ENCODE measurements around the gene SRGAP3.

Gene SRGAP3

DNA sequence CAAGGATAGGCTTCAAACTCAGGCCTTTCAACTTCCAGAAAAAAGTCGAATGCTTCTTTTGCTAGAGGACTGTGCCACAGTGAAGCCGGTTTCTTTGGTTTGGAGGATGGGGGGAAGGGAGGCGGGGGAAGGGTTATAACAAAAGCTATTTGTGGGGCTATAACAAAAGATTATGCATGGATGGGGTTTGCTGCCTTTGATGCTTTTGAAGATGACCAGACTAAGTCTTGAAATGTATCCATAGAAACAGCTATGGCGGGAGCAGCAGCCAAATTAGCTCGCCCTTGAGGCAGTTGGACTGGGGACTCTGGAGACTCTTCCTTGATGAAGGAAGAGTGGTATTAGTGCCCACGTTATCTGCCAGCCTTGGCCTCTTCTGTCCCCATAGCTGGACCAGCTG, 47.5 kb downstream of the SRGAP3 start:
- in situ Hi-C loops (cut with MboI; ENCODE audit: low sequenced_read_pairs, unreplicated experiment) = no loop called here
- TF ChIP-seq, protein P1, sequence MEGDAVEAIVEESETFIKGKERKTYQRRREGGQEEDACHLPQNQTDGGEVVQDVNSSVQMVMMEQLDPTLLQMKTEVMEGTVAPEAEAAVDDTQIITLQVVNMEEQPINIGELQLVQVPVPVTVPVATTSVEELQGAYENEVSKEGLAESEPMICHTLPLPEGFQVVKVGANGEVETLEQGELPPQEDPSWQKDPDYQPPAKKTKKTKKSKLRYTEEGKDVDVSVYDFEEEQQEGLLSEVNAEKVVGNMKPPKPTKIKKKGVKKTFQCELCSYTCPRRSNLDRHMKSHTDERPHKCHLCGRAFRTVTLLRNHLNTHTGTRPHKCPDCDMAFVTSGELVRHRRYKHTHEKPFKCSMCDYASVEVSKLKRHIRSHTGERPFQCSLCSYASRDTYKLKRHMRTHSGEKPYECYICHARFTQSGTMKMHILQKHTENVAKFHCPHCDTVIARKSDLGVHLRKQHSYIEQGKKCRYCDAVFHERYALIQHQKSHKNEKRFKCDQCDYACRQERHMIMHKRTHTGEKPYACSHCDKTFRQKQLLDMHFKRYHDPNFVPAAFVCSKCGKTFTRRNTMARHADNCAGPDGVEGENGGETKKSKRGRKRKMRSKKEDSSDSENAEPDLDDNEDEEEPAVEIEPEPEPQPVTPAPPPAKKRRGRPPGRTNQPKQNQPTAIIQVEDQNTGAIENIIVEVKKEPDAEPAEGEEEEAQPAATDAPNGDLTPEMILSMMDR (IDR thresholded peaks at IDR 0.05; ENCODE audit: borderline replicate concordance, control extremely low read depth, extremely low read depth, insufficient read depth, missing control alignments) = no peak
- DNase-seq (ENCODE audit: low spot score) = no peak

DNA sequence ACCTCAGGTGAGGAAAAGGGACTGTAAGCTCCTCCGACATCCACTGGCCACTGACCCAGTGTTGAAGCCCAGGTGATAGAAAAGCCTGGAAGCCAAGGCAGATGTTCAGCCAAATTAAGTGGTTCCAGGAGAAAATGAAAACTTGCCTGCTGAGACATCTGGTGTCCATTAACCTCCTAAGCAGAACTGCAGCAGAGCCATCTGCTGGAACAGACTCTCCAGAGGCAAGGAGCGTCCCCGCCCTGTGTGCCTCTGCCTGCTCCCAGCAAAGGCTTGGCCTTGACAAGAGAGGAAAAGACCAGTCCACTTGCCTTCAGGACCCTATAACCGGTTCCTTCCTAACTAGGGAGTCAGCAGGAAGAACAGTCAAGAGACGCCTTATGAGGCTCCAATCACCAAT, 48.2 kb downstream of the SRGAP3 start:
- in situ Hi-C loops (cut with MboI; ENCODE audit: low sequenced_read_pairs, unreplicated experiment) = no loop called here
- TF ChIP-seq, protein P1 (IDR thresholded peaks at IDR 0.05; ENCODE audit: borderline replicate concordance, control extremely low read depth, extremely low read depth, insufficient read depth, missing control alignments) = no peak
- DNase-seq (ENCODE audit: low spot score) = no peak

DNA sequence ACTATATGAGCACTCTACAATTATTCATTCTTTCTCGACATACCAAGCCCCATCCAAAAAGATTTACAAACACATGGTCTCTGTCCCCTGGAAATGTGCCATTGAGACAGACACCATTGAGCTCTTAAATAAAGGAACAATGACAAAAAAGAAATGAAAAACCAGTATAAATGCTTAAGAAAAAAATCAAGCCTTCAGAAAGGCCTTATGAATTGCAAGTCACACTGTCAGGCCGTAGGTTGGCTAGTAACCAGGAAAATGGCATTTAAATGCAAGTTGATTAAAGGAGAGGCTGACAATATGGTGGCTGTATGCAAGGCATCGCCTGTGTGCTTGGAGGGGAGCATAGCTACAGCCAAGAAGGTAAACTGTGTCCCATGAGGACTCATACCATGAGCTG, 49.7 kb downstream of the SRGAP3 start:
- in situ Hi-C loops (cut with MboI; ENCODE audit: low sequenced_read_pairs, unreplicated experiment) = no loop called here
- no peak for DNase-seq (ENCODE audit: low spot score)
- TF ChIP-seq, protein P1 (IDR thresholded peaks at IDR 0.05; ENCODE audit: borderline replicate concordance, control extremely low read depth, extremely low read depth, insufficient read depth, missing control alignments) = no peak

DNA sequence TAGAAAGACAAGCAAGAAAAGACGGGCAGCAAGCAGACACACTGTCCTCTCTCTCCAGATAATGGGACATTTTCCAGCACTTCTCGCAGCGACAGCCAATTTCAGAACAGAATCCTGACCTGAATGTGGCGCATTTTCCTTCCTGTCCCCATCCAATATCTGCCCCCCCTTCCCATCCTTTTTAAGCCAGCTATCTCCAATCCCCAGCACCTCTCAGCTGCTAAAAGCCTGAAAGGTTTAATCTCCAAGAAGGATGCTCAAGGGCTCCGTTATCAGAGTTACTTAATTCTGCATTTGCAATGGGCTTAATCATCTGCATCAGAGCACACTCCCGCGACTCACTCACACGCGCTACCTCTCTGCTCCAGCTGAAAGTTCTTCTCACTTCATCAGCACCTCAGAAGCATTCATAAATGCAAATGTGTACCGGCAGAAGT, 50.5 kb downstream of the SRGAP3 start:
- in situ Hi-C loops (cut with MboI; ENCODE audit: low sequenced_read_pairs, unreplicated experiment) = no loop called here
- TF ChIP-seq, protein P1 (IDR thresholded peaks at IDR 0.05; ENCODE audit: borderline replicate concordance, control extremely low read depth, extremely low read depth, insufficient read depth, missing control alignments) = no peak
- DNase-seq (ENCODE audit: low spot score) = no peak

DNA sequence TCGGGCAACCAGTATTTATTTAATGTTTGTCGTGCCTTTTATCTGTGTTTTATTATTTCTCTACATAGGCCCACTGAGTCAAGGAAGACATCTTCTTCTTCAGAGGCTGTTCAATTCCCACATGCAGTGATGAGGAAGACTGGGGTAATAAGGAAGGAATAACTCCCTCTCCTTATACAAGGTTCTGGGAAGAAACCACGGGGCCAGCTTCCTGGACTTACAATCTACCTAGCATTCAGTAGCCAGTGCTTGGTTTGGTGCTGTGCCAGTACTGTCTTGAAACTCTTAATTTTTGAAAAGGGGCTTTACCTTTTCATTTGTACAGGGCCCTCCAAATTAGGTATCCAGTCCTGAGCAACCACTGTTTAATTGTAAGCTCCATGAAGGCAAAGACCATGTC, 51.2 kb downstream of the SRGAP3 start:
- no peak for DNase-seq (ENCODE audit: low spot score)
- in situ Hi-C loops (cut with MboI; ENCODE audit: low sequenced_read_pairs, unreplicated experiment) = no loop called here
- TF ChIP-seq, protein P1 (IDR thresholded peaks at IDR 0.05; ENCODE audit: borderline replicate concordance, control extremely low read depth, extremely low read depth, insufficient read depth, missing control alignments) = no peak

DNA sequence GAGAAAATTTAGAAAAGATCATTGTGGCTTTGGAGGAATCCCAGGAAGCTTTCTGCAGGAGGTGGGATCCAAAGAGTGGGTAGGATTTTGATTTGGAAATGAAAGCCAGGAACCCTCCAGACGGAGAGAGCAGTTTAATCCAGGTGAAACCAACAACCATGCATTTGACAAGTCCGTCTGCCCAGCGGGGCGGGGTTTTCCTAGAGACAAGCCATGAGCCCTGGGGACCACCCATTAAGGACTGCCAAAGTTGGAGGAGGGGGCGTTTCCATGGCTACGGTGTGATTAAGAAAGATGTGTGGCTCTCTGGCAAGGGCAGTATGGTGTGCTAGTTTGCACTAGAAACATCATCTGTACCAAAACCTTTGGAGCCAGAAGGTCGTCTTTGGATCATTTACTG, 53.4 kb downstream of the SRGAP3 start:
- in situ Hi-C loops (cut with MboI; ENCODE audit: low sequenced_read_pairs, unreplicated experiment) = no loop called here
- TF ChIP-seq, protein P1 (IDR thresholded peaks at IDR 0.05; ENCODE audit: borderline replicate concordance, control extremely low read depth, extremely low read depth, insufficient read depth, missing control alignments) = no peak
- no peak for DNase-seq (ENCODE audit: low spot score)

DNA sequence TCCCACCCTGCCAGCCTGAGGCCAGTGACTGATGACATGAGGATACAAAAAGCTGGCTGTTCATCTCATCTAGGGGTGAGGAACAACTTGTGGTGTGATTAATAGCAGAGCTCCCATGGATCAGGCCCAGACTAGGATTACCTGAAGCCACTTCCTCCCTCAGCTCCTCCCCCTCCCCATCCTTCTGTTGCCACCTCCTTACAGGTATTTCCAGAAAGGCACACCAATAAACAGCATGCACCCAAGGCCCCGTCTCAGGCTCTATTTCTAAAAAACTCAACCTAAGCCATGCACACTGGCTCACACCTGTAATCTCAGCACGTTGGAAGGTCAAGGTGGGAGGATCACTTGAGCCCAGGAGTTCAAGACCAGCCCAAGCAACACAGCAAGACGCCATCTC, 54.1 kb downstream of the SRGAP3 start:
- in situ Hi-C loops (cut with MboI; ENCODE audit: low sequenced_read_pairs, unreplicated experiment) = no loop called here
- TF ChIP-seq, protein P1 (IDR thresholded peaks at IDR 0.05; ENCODE audit: borderline replicate concordance, control extremely low read depth, extremely low read depth, insufficient read depth, missing control alignments) = no peak
- no peak for DNase-seq (ENCODE audit: low spot score)

Measured in GM13976 (cell line).